ENCODE data around the gene VPS13C.

The VPS13C gene

GRCh38 chr15:62063825-62064635, 3.8 kb upstream of the VPS13C start:
- TF ChIP-seq CTCF (IDR thresholded peaks at IDR 0.05; ENCODE audit: extremely low read depth, missing control alignments), result no peak

GRCh38 chr15:62060896-62061280, 641 bp upstream of the VPS13C start:
- no peak for DNase-seq (ENCODE audit: low spot score)
- TF ChIP-seq CTCF (IDR thresholded peaks at IDR 0.05; ENCODE audit: extremely low read depth, missing control alignments), result no peak

More at GRCh38 chr15:62063825-62064635, 3.8 kb upstream of the VPS13C start:
- no peak for DNase-seq (ENCODE audit: low spot score)

- DNase-seq (ENCODE audit: low spot score), result peak; percentile 84
- TF ChIP-seq CTCF (IDR thresholded peaks at IDR 0.05; ENCODE audit: extremely low read depth, missing control alignments), result no peak
Observed at GRCh38 chr15:62059816-62060112, 483 bp downstream of the VPS13C start.

GRCh38 chr15:62059108-62059815, 985 bp downstream of the VPS13C start:
- no peak for DNase-seq (ENCODE audit: low spot score)
- TF ChIP-seq CTCF (IDR thresholded peaks at IDR 0.05; ENCODE audit: extremely low read depth, missing control alignments), result no peak

GRCh38 chr15:62058327-62059028, 1.8 kb downstream of the VPS13C start:
- no peak for DNase-seq (ENCODE audit: low spot score)
- TF ChIP-seq CTCF (IDR thresholded peaks at IDR 0.05; ENCODE audit: extremely low read depth, missing control alignments), result no peak

- DNase-seq (ENCODE audit: low spot score), result no peak
- no peak for TF ChIP-seq CTCF (IDR thresholded peaks at IDR 0.05; ENCODE audit: extremely low read depth, missing control alignments)
Observed at GRCh38 chr15:62057341-62057980, 2.8 kb downstream of the VPS13C start.
